Measurements from ENCODE around the gene MOK.

MOK gene

DNA sequence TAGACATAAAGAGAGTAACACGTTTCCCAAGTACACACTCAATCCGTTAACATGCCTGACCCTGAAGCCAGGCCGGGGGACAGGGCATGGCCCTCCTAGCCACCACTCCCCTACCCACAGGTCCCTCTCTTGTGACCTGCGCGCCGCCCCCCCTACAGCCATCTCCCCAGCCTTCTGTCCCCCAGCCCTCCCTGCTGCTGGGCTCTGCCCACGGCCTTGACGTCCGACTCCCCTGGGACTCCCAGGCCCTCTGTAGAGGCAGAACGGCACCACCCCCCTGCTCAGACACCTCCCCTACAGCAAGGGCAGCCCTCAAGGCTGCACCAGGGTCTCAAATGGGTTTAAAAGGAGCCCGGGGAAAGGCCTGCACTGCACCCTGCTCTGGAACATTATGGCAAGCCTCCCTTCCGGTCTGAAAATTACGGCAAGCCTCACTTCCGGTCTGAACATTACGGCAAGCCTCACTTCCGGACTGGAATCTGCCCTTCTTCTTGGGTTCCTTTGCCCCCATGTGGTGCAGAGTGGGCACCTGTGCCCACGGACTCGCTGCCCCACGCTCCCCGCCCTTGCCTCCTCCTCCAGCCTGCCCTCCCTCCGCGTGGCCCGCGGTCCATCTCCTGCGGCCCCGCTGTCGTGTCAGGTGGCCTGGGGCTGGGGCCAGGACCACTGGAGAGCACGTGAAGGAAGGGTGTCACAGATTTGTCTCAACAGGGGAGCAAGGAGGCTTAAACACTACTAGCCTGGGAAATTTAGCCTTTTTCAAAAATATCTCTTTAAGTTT, 77.6 kb downstream of the MOK start:
- no peak for DNase-seq (ENCODE audit: low read depth, low spot score)
- TF ChIP-seq, protein P1, sequence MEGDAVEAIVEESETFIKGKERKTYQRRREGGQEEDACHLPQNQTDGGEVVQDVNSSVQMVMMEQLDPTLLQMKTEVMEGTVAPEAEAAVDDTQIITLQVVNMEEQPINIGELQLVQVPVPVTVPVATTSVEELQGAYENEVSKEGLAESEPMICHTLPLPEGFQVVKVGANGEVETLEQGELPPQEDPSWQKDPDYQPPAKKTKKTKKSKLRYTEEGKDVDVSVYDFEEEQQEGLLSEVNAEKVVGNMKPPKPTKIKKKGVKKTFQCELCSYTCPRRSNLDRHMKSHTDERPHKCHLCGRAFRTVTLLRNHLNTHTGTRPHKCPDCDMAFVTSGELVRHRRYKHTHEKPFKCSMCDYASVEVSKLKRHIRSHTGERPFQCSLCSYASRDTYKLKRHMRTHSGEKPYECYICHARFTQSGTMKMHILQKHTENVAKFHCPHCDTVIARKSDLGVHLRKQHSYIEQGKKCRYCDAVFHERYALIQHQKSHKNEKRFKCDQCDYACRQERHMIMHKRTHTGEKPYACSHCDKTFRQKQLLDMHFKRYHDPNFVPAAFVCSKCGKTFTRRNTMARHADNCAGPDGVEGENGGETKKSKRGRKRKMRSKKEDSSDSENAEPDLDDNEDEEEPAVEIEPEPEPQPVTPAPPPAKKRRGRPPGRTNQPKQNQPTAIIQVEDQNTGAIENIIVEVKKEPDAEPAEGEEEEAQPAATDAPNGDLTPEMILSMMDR (IDR thresholded peaks at IDR 0.05; ENCODE audit: low read depth, low read length) = no peak
- in situ Hi-C loops (cut with HindIII; ENCODE audit: low sequenced_read_pairs) = no loop called here
- H3K4me3 ChIP-seq (ENCODE audit: low read depth, low read length) = no peak overlapping the region

DNA sequence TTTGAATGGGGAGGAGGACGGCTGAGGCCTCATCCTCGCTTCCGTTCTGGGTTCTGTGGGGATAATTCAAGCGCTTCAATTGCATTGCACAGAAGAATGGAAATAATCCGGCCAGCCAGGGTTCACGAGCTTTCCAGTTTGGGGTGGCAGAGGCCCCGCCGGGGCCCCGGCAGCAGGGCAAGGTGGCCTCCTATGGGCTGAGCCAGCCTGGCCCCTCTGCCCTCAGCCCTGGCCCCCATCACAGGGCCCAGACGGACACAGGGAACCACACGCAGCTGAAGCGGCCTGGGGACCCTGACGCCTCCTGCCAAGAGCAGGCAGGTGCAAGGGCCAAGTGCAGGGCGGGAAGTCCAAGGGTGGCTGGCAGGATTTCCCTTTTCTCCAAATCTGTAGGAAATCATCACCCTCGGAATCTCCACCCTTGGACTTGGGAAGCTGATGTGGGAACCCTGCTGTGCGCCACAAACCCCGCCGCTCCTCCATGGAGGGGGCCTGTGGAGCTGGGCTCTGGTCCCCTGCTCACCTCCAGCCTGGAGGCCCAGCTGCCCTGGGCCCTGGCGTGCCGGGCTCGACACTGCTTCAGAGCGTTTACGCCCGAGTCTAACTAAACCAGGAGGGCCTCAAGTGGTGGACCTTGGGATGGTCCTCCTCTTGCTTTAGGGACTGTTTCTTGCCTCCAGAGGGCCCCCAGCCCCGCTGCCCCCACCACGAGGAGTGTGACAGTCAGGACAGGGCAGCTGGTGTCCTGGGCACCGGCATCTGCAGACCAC, 78.4 kb downstream of the MOK start:
- in situ Hi-C loops (cut with HindIII; ENCODE audit: low sequenced_read_pairs) = no loop called here
- TF ChIP-seq, protein P1 (IDR thresholded peaks at IDR 0.05; ENCODE audit: low read depth, low read length) = no peak
- H3K4me3 ChIP-seq (ENCODE audit: low read depth, low read length) = no peak overlapping the region
- no peak for DNase-seq (ENCODE audit: low read depth, low spot score)

DNA sequence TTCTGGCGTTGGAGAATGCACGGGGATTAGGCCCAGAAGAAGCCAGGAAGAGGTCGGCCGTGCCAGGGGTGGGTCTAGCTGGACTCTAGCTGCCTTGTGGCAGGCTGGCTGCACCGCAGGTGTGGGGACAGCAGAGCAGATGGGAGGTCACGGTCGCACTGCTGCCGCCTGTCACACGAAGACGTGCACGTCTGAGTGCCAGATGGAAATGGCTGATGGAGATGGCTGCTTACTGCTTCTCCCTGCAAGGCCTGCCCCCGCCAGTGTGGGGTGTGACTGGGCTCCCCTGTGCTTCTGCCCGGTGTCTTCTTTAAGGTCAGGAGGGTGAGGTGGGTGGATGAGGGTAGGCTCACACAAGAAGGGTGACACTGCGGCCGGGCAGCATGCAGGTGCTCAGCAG, 79.0 kb downstream of the MOK start:
- TF ChIP-seq, protein P1 (IDR thresholded peaks at IDR 0.05; ENCODE audit: low read depth, low read length) = no peak
- no peak overlapping the region for H3K4me3 ChIP-seq (ENCODE audit: low read depth, low read length)
- in situ Hi-C loops (cut with HindIII; ENCODE audit: low sequenced_read_pairs) = no loop called here
- DNase-seq (ENCODE audit: low read depth, low spot score) = no peak

DNA sequence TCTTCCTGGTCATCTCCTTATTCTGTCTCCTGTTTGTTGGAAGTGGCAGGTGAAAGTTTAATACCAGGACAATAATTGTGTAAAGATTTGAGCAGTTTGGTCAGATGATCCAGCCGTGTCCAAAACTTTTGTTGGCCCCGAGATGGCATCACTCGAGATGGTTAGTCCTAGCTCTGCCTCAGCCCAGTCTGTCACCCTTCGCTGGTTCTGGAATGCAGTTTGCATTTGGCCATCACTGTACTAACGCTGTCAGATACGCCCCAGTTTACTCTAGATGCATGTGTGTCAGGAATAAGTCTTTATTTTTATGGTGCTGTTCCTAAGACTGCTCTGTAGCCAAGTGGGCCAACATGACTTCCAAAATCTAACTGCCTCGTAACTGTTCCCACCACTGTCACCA, 79.6 kb downstream of the MOK start:
- H3K4me3 ChIP-seq (ENCODE audit: low read depth, low read length) = no peak overlapping the region
- in situ Hi-C loops (cut with HindIII; ENCODE audit: low sequenced_read_pairs) = no loop called here
- DNase-seq (ENCODE audit: low read depth, low spot score) = no peak
- TF ChIP-seq, protein P1 (IDR thresholded peaks at IDR 0.05; ENCODE audit: low read depth, low read length) = no peak

DNA sequence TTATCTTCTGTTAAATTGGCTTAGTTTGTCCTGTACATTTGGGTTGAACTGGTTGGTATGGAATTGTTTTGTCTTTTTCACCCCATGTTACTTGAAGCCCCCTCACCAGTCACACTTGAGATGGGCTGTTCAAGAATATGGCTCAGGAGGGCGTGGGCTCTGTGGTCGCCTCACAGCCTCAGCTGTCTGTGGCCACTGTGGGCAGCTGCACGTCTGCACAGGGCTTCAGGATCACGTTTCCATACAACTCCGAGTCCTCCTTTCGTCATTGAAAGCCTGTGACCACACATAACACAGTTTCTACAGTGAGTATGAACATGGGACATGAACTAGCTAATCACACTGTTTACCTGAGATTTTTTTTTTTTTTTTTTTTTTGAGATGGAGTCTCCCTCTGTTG, 81.3 kb downstream of the MOK start:
- no peak for DNase-seq (ENCODE audit: low read depth, low spot score)
- in situ Hi-C loops (cut with HindIII; ENCODE audit: low sequenced_read_pairs) = no loop called here
- TF ChIP-seq, protein P1 (IDR thresholded peaks at IDR 0.05; ENCODE audit: low read depth, low read length) = no peak
- H3K4me3 ChIP-seq (ENCODE audit: low read depth, low read length) = no peak overlapping the region

DNA sequence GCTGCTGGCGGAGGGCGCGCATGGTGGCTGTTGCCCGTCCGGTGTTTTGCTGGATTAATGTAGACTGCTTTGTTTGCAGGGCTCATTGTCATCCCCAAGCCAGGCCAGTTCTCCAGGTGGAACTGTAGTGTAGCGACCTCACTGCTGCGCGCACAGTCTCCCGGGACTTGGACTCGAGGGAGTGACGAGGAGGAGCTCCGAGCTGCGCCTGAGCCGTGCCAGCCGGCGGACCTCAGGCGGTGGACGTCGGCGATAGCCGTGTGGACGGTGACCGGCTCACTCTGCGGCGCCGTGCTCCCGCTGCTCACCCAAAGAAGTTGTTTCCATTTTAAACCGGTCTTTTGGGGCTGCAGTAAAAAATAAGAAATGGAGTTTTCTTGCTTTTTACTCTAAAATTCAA, 82.2 kb downstream of the MOK start:
- TF ChIP-seq, protein P1 (IDR thresholded peaks at IDR 0.05; ENCODE audit: low read depth, low read length) = no peak
- in situ Hi-C loops (cut with HindIII; ENCODE audit: low sequenced_read_pairs) = no loop called here
- H3K4me3 ChIP-seq (ENCODE audit: low read depth, low read length) = no peak overlapping the region
- no peak for DNase-seq (ENCODE audit: low read depth, low spot score)
